Raji (cell line): Measurements from ENCODE around the gene GSTM3.
"Not testable (repeated sequence)": the region's sequence is repeated elsewhere in the genome, so short reads cannot be mapped to it uniquely, and the experiment has no call there.

ENCODE experiments used
- POLR2A ChIP-seq: IDR thresholded peaks from 2 replicates; pipeline ENCODE4 v1.6.1; 2011; ENCODE audit warnings: low read depth, low read length, control low read depth; ENCODE audit not compliant: insufficient read depth

Gene GSTM3

DNA sequence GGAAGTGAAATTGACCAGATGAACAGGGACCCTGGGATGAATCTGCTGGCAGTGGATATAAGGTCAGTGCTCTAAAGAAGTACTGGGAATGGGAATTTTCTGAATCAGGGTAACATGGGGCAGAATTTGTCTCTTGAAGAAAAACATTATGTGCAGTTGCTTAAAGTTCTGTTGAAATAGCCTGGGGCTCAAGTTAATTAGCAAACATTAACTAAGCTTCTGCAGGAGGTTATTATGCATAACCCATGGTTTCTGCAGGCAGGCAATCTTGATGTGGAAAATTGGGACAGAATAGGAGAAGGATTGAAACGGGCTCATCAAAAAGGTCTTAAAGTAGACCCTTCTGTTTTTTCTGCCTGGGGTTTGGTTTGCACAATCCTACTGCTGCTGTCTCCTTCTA is 14.8 kb downstream of the GSTM3 start:
- no peak for TF ChIP-seq POLR2A

DNA sequence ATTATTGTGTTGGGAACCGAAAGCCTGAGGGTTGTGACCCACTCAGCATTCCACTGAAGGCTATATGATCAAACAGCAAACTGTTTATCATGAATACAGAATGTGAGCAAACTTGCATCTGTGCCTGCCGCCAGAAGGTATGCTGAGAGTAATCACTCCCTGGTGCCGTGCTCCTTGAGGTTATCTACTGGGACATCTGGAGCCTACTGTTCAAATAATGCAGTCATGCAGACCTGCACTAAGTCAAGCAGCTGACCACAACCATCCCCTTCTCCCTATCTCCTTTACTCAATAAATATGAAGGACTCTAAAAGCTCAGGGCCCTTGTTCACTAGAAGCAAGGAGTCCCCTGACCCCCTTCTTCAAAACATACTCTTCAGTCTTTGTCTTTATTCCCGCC is 15.3 kb downstream of the GSTM3 start:
- no peak for TF ChIP-seq POLR2A

DNA sequence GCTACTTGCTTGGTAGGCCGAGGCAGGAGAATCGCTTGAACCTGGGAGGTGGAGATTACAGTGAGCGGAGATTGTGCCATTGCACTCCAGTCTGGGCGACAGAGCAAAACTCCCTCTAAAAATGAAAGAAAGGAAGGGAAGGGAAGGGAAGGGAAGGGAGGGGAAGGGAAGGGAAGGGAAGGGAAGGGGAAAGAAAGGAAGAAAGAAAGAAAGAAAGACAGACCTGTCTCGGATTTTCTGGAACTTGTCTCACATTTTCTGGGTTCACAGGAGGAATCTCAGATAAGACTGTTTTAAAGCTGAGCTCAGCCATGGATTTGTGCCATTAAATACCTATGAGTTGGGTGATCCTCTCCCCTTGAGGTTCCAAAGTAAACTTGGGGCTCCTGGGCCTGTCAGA is 15.9 kb downstream of the GSTM3 start:
- no peak for TF ChIP-seq POLR2A

DNA sequence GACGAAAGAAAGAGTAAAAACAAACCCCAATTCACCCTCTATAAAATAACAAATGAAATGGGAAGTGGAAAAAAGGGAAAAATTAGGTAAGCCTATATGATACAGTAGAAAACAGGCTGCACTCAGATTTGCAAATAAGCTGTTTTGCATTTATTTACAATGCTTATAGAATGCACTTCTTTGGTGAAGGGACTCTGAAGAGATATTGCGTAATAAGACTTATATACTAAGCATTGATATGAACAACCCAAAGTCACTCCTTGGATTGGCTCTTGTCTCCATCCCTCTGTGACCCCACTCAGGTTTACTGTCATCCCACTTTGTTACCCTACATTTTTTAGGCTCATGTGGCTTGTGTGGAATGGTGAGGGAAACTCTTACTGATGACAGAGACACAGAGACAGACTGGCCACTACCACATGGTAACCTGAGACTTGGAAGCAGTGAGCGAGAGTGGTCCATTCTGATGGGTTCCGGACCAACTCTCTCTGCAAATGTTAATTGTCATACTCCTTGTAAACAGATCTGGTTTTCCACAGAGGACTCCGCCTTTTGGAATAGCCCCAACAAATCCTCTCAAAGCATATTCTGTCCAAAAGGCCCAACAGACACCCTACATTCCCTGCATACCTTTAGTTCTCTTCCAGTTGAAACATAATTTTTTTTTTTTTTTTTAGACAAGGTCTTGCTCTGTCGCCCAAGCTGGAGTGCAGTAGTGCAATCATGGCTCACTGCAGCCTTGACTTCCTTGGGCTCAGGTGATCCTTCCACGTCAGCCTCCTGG is 17.7 kb downstream of the GSTM3 start:
- no peak for TF ChIP-seq POLR2A

DNA sequence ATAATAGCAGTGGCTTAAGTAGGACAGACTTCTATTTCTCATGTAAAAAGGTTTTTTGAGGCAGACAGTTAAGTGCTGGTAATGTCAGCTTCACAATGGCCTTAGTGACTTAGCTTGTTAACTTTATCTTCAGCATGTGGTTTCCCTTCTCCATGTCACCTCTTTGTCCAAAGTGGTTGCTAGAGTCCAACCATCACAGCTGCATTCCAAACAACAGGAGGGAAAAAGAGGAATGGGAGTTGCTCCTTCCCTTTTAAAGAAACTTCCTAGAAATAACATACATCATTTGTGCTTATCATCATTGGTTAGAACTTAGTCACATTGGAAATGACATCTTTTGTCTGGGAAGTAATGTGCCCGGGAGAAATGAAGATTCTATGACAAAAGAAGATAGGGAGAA is 18.9 kb downstream of the GSTM3 start:
- TF ChIP-seq POLR2A: no peak

DNA sequence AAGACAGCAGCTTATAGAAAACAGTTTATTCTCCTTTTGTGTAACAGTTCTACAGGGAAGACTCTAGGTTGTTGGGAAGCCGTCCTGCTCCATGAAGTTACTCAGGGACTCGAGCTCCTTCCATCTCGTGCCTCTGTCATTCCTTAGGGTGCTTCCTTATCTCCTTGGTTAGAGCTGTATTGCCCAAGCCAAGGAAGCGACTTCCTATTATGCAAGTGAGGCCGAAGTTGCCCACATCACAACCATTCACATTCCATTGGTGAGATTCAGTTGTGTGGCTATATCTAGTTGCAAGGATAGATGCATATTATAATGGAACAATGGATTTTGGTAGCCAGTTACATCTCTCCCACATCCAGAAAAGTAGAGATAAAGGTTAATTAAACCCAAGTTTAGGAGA is 19.8 kb downstream of the GSTM3 start:
- no peak for TF ChIP-seq POLR2A

DNA sequence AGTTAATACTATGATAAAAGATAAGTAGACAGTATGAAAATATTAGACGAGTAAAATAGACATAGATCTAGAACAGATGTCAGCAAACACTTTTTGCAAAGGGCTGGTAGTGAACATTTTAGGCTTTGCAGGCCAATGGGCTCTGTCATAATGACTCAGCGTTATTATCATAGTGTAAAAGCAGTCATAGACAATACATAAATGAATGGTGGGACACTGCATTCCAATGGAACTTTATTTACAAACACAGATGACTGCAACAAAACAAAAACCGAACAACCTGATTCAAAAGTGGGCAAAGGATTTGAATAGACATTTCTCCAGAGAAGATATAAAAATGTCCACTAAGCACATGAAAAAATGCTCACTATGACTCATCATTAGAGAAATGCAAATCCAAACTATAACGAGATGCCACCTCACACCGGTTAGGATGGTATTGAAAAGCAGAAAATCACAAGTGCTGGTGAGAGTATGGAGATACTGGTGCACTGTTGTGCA is 21.5 kb downstream of the GSTM3 start:
- TF ChIP-seq POLR2A: no peak

DNA sequence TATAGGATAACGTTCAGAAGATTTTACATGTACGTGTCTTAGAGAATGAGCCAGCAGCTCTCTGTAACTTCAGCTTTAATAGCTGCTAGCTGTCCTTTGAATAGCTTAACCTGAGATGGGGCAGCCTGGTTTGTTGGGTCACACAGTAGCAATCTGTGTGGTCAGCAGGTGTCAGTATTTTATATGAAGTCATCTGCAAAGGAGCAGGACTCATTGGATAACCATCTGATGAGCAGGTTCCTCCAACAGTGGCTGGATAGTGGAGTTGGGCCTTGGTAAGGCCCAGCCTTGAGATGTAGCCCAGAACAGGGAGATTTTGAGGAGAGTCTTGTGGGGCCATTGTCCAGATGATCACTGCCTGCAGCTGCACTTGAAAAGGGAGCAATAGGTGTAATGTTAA is 22.3 kb downstream of the GSTM3 start:
- no peak for TF ChIP-seq POLR2A

DNA sequence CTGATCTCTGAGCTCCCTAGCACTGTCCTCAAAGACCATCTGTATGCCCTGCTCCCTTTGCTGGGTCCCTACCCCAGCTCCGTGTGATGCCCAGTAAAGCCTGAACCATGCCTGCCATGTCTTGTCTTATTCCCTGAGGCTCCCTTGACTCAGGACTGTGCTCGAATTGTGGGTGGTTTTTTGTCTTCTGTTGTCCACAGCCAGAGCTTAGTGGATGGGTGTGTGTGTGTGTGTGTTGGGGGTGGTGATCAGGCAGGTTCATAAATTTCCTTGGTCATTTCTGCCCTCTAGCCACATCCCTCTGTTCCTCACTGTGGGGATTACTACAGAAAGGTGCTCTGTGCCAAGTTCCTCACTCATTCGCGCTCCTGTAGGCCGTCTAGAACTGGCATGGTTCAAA is 23.1 kb downstream of the GSTM3 start:
- TF ChIP-seq POLR2A: no peak

DNA sequence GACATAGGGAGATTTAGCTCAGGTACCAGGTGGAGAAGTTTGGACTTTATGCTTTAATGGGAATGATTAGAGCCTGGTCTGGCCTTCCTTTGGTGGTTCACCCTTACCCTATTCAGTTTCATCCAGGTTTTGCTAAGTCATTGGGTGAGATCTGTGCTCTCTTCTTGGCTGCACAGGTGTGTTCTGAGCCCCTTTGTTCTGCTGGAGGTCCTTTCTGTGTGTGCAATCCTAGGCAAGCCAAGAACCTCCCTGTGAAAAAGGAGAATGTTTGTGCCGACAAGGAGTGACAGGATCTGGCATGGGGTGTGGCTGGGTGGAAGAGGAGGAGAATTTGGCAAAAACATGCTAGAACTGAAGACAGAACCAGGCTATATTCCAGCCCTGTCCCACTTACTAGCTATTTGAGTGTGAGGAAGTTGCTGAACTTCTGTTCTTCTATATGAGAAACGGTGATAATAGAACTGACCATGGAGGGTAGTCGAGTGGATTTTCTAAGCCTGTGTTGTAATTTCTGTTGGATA is 24.2 kb downstream of the GSTM3 start:
- no peak for TF ChIP-seq POLR2A

DNA sequence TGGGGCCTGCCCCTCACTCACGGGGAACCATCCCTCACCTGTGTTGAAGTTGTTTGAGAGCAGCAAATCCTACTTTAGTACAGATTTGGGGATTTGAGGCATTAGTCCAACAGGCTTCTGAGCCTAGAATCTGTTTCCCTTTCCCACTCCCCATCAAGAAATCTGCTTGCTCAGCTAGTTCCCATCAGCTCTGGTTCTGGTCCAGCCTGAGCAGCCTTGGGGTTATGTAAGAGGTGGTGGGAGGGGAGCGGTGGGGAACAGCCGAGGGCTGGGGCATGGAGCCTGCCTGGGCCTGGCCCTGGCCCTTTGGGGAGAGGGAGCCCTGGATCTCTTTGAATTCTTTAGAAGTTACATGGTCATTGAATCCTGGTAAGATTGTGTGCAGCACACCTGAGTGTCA is 24.7 kb downstream of the GSTM3 start:
- no peak for TF ChIP-seq POLR2A

DNA sequence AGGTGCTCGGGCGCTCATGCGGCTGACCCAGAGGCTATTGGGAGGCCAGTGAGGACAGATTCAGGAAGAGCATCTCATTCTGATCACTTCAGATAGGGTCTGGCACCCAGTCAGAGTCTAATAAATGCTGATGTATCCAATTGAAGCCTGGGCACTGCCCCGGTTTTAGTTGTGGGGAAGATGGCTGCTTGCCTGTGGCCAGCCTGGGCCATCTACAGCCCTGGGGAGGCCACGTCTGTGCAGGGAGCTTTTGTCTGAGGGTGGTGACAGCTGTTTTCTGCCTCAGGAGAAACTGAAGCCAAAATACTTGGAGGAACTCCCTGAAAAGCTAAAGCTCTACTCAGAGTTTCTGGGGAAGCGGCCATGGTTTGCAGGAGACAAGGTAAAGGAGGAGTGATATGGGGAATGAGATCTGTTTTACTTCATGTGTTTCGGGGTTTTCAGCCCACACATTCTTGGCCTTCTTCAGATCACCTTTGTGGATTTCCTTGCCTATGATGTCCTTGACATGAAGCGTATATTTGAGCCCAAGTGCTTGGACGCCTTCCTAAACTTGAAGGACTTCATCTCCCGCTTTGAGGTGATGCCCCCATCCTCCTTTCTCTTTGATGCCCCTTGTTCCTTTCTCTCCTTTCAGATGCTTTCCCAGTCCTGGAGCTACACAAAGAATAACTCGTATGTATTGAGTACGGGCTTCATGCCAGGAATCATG is 26.0 kb downstream of the GSTM3 start:
- TF ChIP-seq POLR2A: no peak

DNA sequence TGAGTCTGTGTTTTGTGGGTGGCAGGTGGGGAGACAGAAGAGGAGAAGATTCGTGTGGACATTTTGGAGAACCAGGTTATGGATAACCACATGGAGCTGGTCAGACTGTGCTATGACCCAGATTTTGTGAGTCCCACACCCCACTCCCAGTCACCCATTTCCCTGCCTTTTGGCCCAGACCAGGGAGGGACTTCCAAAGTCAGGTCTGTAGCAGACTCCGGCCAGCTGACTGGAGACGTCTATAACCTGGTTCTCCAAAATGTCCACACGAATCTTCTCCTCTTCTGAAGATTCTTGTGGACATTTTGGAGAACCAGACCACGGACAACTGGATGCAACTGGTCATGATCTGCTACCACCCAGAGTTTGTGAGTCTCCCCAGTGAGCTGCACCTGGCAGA is 27.2 kb downstream of the GSTM3 start:
- TF ChIP-seq POLR2A: no peak

DNA sequence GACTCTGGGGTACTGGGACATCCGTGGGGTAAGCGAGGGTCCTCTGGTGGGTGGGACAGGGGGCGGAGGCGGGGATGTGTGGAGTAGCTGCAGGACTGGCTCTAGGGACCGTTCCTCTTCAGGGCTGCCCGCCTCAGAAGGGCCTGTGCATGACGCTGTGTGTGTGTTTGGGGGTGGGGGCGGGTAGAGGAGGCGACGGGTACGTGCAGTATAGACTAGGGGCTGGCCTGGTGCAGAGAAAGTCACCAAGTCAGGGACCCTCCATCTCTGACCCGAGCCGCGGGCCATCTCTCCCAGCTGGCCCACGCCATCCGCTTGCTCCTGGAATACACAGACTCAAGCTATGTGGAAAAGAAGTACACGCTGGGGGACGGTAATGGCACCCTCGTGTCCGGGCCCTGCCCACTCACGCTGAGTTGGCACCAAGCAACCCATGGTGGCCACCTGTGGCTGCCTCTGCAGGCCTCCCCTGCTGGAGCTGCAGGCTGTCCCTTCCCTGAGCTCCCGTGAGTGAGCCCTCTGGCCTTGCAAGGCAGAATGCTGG is 28.4 kb downstream of the GSTM3 start:
- TF ChIP-seq POLR2A: no peak

DNA sequence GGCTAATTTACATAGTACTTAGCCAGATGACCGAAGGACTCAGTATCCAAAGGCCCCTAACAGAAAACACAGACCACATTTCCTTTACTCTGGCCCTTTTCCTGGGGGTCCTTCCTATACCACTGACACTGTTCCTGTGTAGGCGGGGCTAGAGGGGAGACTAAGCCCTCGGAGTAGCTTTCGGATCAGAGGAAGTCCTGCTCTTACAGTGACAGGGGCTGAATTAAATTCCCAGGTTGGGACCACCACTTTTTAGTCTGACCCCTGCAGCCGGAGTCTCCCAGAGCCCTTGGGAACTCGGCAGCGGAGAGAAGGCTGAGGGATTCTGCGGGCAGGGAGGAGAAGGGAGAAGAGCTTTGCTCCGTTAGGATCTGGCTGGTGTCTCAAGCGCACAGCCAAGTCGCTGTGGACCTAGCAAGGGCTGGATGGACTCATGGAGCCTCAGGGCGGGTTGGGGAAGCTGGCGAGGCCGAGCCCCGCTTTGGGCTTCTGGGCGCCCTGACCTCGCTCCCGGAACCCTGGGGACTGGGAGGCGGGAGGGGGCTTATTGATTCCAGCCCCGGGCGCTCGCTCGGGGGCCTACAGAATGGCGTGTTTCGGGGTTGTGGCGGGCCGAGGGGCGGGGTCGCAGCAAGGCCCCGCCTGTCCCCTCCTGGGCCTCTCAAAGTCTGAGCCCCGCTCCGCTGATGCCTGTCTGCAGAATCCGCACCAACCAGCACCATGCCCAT is 29.1 kb downstream of the GSTM3 start, which contains the start of gene GSTM5:
TSS of gene GSTM5 (plus strand) at position 659 of the 728 bp plus-strand sequence. CDS start at position 721, 62 bp downstream.
- TF ChIP-seq POLR2A: not testable (repeated sequence)
